ENCODE results near the gene PREX1. TPM values are rescaled to one million over a fixed set of nuclear protein-coding genes. Genes with fewer than 3 reads are reported as not detected.
A peak's percentile ranks its signal among the peaks of the same experiment; 100 is the strongest.

Gene PREX1
- total RNA-seq, 1 experiment from 2014 or later = not detected

GRCh38 chr20:48683467-48684175, 144.2 kb downstream of the PREX1 start:
- H3K4me3 Mint-ChIP-seq (ENCODE audit: unreplicated experiment) = no peak overlapping the region

DNA sequence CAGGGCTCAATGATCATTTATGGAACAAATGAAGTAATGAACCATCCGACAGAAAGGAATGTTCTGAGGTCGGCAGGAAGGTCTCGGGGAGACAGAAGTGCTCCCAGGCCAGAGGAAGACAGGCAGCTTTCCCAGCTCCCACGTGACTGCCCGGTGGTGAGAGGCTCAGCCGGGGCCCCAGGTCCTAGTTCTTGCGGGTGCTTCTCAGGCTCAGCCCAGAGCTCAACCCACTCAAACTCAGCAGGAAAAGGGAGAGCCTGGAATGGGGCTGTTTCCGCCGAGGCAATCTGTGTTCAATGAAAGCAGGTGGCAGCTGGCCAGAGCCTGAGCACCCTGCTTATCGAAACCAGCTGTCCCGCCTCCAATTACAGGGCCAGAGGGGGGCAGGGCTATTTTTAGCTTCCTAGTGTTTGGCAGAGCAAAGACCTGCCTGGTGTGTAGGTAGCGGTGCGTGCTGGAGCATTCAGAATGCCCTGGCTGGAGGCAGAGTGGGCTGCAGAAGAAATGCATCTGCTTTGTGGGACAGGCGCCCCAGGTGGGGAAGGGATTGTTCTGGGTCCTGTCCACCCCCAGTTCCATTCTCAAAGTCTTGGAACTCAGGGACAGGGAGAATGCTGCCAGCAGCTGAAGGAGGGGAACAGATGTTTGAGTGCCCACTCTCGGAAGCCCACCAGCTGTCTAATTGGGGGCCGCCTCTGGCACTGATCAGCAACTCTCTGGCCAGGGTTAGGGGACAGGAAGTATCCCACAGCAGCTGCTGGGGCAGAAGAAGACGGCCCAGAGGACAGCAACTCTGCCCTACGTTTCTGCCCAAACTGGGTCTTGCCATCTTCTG, 145.1 kb downstream of the PREX1 start:
- intact Hi-C loops (cut with micrococcal nuclease) = no loop called here
- Mint-ChIP-seq H3K27me3 (ENCODE audit: insufficient read depth, unreplicated experiment) (no peaks in the 10 kb centered on the region), H3K4me3 (ENCODE audit: unreplicated experiment) (no peak overlapping the region), H3K9me3 (ENCODE audit: unreplicated experiment) (no peaks in the 10 kb centered on the region), H3K36me3 (ENCODE audit: insufficient read depth, unreplicated experiment) (no peaks in the 10 kb centered on the region), H3K4me1 (ENCODE audit: insufficient read depth, unreplicated experiment) (peaks cover 10% of the 10 kb centered on the region), H3K27ac (ENCODE audit: low read depth, unreplicated experiment) (no peak overlapping the region)
- POLR2A ChIA-PET = interaction anchor here (0.5 to 1.7 kb wide), 6 partner anchors 11 to 1191 kb away, joined by 3 to 4 read pairs (median 4); no protein-coding TSS in a partner anchor
- TF ChIP-seq, protein P1, sequence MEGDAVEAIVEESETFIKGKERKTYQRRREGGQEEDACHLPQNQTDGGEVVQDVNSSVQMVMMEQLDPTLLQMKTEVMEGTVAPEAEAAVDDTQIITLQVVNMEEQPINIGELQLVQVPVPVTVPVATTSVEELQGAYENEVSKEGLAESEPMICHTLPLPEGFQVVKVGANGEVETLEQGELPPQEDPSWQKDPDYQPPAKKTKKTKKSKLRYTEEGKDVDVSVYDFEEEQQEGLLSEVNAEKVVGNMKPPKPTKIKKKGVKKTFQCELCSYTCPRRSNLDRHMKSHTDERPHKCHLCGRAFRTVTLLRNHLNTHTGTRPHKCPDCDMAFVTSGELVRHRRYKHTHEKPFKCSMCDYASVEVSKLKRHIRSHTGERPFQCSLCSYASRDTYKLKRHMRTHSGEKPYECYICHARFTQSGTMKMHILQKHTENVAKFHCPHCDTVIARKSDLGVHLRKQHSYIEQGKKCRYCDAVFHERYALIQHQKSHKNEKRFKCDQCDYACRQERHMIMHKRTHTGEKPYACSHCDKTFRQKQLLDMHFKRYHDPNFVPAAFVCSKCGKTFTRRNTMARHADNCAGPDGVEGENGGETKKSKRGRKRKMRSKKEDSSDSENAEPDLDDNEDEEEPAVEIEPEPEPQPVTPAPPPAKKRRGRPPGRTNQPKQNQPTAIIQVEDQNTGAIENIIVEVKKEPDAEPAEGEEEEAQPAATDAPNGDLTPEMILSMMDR (IDR thresholded peaks at IDR 0.05; ENCODE audit: unreplicated experiment) = no peak
- no TSS peak for BruUV-seq (replicated peaks)
- peak; percentile 81 for DNase-seq (ENCODE audit: unreplicated experiment)
- CTCF ChIA-PET = interaction anchor here (1.5 kb wide), 1 partner anchor 222 kb away, joined by 5 read pairs; no protein-coding TSS in a partner anchor

More at GRCh38 chr20:48683467-48684175, 144.2 kb downstream of the PREX1 start:
- POLR2A ChIA-PET = interaction anchor here (0.6 to 1.7 kb wide), 3 partner anchors 26 to 214 kb away, joined by 4 read pairs; no protein-coding TSS in a partner anchor
- DNase-seq (ENCODE audit: unreplicated experiment) = no peak
- TF ChIP-seq, protein P1 (IDR thresholded peaks at IDR 0.05; ENCODE audit: unreplicated experiment) = no peak
- BruUV-seq (replicated peaks) = no TSS peak
- Mint-ChIP-seq H3K9me3 (ENCODE audit: unreplicated experiment) (no peaks in the 10 kb centered on the region), H3K27ac (ENCODE audit: low read depth, unreplicated experiment) (no peak overlapping the region), H3K27me3 (ENCODE audit: insufficient read depth, unreplicated experiment) (no peaks in the 10 kb centered on the region), H3K4me1 (ENCODE audit: insufficient read depth, unreplicated experiment) (peaks cover 10% of the 10 kb centered on the region), H3K36me3 (ENCODE audit: insufficient read depth, unreplicated experiment) (no peaks in the 10 kb centered on the region)
- intact Hi-C loops (cut with micrococcal nuclease) = no loop called here
- CTCF ChIA-PET = interaction anchor here (0.6 to 2.7 kb wide), 2 partner anchors 26 to 63 kb away, joined by 4 to 18 read pairs; no protein-coding TSS in a partner anchor

GRCh38 chr20:48681873-48682426, 145.8 kb downstream of the PREX1 start:
- no TSS peak for BruUV-seq (replicated peaks)
- H3K9me3 Mint-ChIP-seq (ENCODE audit: unreplicated experiment) = no peaks in the 10 kb centered on the region
- CTCF ChIA-PET = interaction anchor here (1.5 kb wide), 1 partner anchor 223 kb away, joined by 5 read pairs; no protein-coding TSS in a partner anchor
- no peaks in the 10 kb centered on the region for H3K36me3 Mint-ChIP-seq (ENCODE audit: insufficient read depth, unreplicated experiment)
- intact Hi-C loops (cut with micrococcal nuclease) = no loop called here
- POLR2A ChIA-PET = interaction anchor here (0.6 to 1.7 kb wide), 3 partner anchors 12 to 215 kb away, joined by 3 to 4 read pairs (median 3); no protein-coding TSS in a partner anchor
- no peak overlapping the region for H3K4me3 Mint-ChIP-seq (ENCODE audit: unreplicated experiment)
- no peaks in the 10 kb centered on the region for H3K27me3 Mint-ChIP-seq (ENCODE audit: insufficient read depth, unreplicated experiment)
- H3K27ac Mint-ChIP-seq (ENCODE audit: low read depth, unreplicated experiment) = no peak overlapping the region
- DNase-seq (ENCODE audit: unreplicated experiment) = no peak
- TF ChIP-seq, protein P1 (IDR thresholded peaks at IDR 0.05; ENCODE audit: unreplicated experiment) = no peak
- peaks cover 6% of the 10 kb centered on the region for H3K4me1 Mint-ChIP-seq (ENCODE audit: insufficient read depth, unreplicated experiment)
